ENCODE results near the gene PTPRN2.
"Not testable (repeated sequence)": the region's sequence is repeated elsewhere in the genome, so short reads cannot be mapped to it uniquely, and the experiment has no call there.

PTPRN2 gene

GRCh38 chr7:158461824-158462223 lies 125.8 kb downstream of the PTPRN2 start:
- no peak for DNase-seq (ENCODE audit: low read depth)
- H3K4me3 ChIP-seq (ENCODE audit: low read length) = no peak overlapping the region
- TF ChIP-seq CTCF (conservative IDR thresholded peaks at IDR 0.05; ENCODE audit: low read length) = no peak

DNA sequence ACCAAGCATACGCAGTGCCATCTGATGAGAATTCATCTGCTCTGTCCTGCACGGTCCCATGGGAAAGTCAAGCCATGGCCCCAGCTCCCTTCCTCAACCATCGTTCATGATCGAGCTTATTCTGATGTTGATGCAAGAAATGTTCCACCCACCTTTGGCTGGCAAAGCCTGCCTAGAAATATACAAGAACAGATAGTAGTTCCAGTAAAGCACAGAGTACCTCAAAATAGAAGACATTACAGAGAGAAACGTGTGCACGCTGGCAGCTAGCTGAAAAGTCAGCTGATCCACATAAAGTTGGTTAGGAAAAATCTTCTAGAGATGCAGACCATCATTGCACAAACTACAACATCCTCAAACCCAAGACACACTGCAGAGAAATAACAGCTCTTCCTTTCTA lies 127.0 kb downstream of the PTPRN2 start:
- H3K4me3 ChIP-seq (ENCODE audit: low read length) = no peak overlapping the region
- DNase-seq (ENCODE audit: low read depth) = no peak
- no peak for TF ChIP-seq CTCF (conservative IDR thresholded peaks at IDR 0.05; ENCODE audit: low read length)

DNA sequence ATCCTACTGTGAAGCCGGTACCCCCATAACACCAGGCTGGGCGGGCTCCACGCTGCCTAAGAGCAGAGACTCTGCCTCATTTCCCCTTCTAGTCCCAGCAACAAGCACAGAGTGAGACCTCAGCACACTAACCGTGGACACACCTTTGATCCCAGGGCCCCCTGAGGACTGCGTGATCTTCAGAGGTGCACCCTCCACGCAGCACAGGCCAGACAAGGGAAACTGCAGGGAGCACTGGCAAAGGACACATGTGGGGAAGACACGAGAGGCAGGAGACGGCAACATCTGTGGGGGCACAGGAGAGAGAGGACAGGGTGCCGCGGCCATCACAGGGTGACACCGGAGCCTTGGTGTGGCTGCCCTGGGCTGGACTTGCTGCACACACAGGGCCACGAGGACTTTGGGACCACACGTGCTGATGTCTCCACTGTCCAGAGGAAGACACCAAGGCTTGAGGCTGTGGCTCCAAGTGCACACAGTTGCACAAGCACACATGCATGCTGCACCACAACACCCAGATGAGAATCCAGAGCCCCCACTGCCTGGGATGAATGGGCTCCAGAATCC lies 128.8 kb downstream of the PTPRN2 start:
- no peak overlapping the region for H3K4me3 ChIP-seq (ENCODE audit: low read length)
- no peak for DNase-seq (ENCODE audit: low read depth)
- no peak for TF ChIP-seq CTCF (conservative IDR thresholded peaks at IDR 0.05; ENCODE audit: low read length)

DNA sequence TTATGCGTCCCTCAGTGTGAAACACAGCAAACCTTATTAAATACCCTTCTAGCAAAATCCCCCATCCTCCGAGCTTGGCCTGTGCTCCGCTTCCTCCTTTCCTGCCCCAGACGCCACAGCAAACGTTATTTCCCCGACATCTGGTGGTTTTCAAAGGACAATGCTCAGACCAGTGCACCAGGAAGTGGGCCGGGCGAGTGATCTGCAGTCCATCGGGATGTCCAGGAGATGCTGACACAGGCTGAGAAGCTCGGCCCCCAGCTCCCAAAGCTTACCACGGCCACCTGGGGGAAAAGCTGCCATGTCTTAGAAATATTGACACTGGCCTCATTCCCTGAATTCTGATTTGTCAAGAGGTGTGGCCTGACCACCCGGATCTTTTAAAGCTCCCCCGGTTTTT lies 129.5 kb downstream of the PTPRN2 start:
- no peak for DNase-seq (ENCODE audit: low read depth)
- no peak for TF ChIP-seq CTCF (conservative IDR thresholded peaks at IDR 0.05; ENCODE audit: low read length)
- H3K4me3 ChIP-seq (ENCODE audit: low read length) = no peak overlapping the region

DNA sequence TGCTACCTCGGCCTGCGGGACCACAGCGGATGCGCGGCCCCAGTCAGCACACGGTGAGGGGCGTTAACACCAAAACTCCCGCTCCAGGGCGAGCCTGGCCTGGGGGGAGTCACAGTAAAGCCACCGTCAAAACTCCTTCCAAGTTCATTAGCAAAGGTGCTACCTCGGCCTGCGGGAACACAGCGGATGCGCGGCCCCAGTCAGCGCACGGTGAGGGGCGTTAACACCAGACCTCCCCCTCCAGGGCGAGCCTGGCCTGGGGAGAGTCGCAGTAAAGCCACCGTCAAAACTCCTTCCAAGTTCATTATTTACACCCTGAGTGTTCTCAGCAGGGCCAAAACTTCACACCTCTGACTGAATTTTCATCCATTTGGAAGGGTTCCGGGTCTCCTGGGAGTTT lies 130.0 kb downstream of the PTPRN2 start:
- DNase-seq (ENCODE audit: low read depth); H3K4me3 ChIP-seq (ENCODE audit: low read length): not testable (repeated sequence)

- TF ChIP-seq CTCF (conservative IDR thresholded peaks at IDR 0.05; ENCODE audit: low read length) = no peak
- H3K4me3 ChIP-seq (ENCODE audit: low read length) = no peak overlapping the region
- no peak for DNase-seq (ENCODE audit: low read depth)
Measured at GRCh38 chr7:158454631-158455030, 133.0 kb downstream of the PTPRN2 start.

GRCh38 chr7:158453663-158454062 lies 134.0 kb downstream of the PTPRN2 start:
- TF ChIP-seq CTCF (conservative IDR thresholded peaks at IDR 0.05; ENCODE audit: low read length) = no peak
- no peak for DNase-seq (ENCODE audit: low read depth)
- no peak overlapping the region for H3K4me3 ChIP-seq (ENCODE audit: low read length)

- no peak for DNase-seq (ENCODE audit: low read depth)
- no peak for TF ChIP-seq CTCF (conservative IDR thresholded peaks at IDR 0.05; ENCODE audit: low read length)
Measured at GRCh38 chr7:158452331-158452730, 135.3 kb downstream of the PTPRN2 start.

More at GRCh38 chr7:158452331-158452730, 135.3 kb downstream of the PTPRN2 start:
- H3K4me3 ChIP-seq (ENCODE audit: low read length) = no peak overlapping the region

Measured in AG10803 (cell line).